ENCODE results near the gene SCYGR1. TPM values are rescaled to one million over a fixed set of nuclear protein-coding genes. Genes with fewer than 3 reads are reported as not detected.

The SCYGR1 gene
- polyA plus RNA-seq, 1 donor (not counting 4 experiments of a cell fraction or from before 2014, with no cell fraction given): not detected

DNA sequence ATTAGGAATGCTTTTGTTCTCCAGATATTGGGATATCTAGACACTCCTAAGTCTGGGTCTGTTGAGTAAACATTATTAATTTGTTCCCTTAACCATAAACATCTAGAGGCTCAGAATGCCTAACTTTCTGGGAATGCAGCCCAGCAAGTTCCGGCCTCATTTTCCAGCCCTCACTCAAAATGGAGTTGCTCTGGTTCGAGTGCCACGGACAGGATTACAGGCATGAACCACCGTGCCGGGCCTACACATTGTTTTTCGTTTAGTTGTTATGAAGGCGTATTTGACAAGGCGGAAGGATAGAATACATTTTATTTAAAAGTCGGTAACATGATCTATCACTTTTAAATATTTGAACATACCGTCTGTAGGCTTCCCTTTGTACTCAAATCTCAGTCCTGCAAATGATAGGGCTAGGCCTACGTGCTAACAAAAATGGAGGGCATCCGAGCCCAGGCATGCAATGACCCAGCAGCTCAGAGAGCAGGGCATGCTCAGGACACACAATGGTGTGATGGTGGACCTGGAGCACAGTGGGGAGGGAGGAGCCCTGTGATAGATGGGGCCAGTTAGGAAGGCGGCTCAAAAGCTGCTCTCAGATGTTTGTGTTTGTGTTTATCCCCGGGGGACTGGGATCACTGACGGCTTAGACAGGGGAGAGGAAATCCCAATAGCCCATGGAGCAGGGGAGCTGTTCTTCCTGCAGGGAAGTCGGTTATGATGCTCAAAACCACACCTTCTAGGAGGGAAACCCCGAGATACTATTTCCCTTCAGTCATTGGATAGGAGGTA lies 2.9 kb upstream of the SCYGR1 start:
- no peaks in the 10 kb centered on the region for H4K20me1 ChIP-seq (ENCODE audit: control insufficient read depth, extremely low read depth, insufficient read depth, low read length)
- no peaks in the 10 kb centered on the region for H3K36me3 ChIP-seq (ENCODE audit: control insufficient read depth in 2 of 2, extremely low read depth in 1 of 2, insufficient read depth in 2 of 2, low read length in 2 of 2)
- no peaks in the 10 kb centered on the region for H3K79me2 ChIP-seq (ENCODE audit: control insufficient read depth, insufficient read depth, low read length)
- H3K4me2 ChIP-seq (ENCODE audit: control insufficient read depth, extremely low read depth, insufficient read depth, low read depth, low read length): no peak overlapping the region
- peaks cover 11% of the 10 kb centered on the region for H3K4me1 ChIP-seq (ENCODE audit: control insufficient read depth, extremely low read depth, insufficient read depth, low read length)
- H3K9me3 ChIP-seq (ENCODE audit: control insufficient read depth, low read depth, low read length): no peaks in the 10 kb centered on the region
- no peak overlapping the region for H3K9ac ChIP-seq (ENCODE audit: control insufficient read depth, extremely low read depth, insufficient read depth, low read length)
- DNase-seq (ENCODE audit: low read depth, low spot score): no peak
- FAIRE-seq: no peak
- no peak overlapping the region for H3K4me3 ChIP-seq (ENCODE audit: control insufficient read depth in 2 of 3, extremely low read depth in 1 of 3, insufficient read depth in 2 of 3, low read depth in 1 of 3, low read length in 3 of 3)
- H2AFZ ChIP-seq (ENCODE audit: control insufficient read depth, low read length): no peak overlapping the region
- no peak for TF ChIP-seq EZH2 (IDR thresholded peaks at IDR 0.05; ENCODE audit: low read length)
- TF ChIP-seq CTCF (optimal IDR thresholded peaks at IDR 0.05 in 1 of 3, IDR thresholded peaks at IDR 0.05 in 1 of 3, conservative IDR thresholded peaks at IDR 0.05 in 1 of 3; ENCODE audit: extremely low read depth in 1 of 3, insufficient read depth in 2 of 3, low read length in 3 of 3): no peak
- no peak overlapping the region for H3K27ac ChIP-seq (ENCODE audit: control insufficient read depth, insufficient read depth, low read length)
- dilution Hi-C loops (cut with MboI; ENCODE audit: extremely low pct_ligation_motif_present, low sequenced_read_pairs): no loop called here
- H3K9me1 ChIP-seq (ENCODE audit: control insufficient read depth, extremely low read depth, insufficient read depth, low read length): no peaks in the 10 kb centered on the region
- H3K27me3 ChIP-seq (ENCODE audit: control insufficient read depth, extremely low read depth, insufficient read depth, low read length): no peaks in the 10 kb centered on the region

DNA sequence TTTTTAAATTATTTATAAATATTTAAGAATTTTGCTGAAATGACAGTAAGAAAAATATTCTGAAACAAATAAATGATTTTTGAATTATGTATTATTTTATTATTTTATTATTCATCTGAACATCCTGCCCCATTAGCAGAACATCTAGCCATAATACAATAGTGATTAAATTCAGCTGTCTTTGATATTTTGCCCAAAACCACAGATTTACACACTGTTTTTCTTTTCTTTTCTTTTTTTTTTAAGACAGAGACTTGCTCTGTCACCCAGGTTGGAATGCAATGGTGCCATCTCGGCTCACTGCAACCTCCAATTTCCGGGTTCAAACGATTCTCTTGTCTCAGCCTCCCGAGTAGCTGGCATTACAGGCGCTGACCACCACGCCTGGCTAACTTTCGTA lies 1.9 kb upstream of the SCYGR1 start:
- H3K9ac ChIP-seq (ENCODE audit: control insufficient read depth, extremely low read depth, insufficient read depth, low read length): no peak overlapping the region
- no peaks in the 10 kb centered on the region for H3K36me3 ChIP-seq (ENCODE audit: control insufficient read depth in 2 of 2, extremely low read depth in 1 of 2, insufficient read depth in 2 of 2, low read length in 2 of 2)
- H2AFZ ChIP-seq (ENCODE audit: control insufficient read depth, low read length): no peak overlapping the region
- no peak overlapping the region for H3K4me2 ChIP-seq (ENCODE audit: control insufficient read depth, extremely low read depth, insufficient read depth, low read depth, low read length)
- peaks cover 4% of the 10 kb centered on the region for H3K4me1 ChIP-seq (ENCODE audit: control insufficient read depth, extremely low read depth, insufficient read depth, low read length)
- H3K27me3 ChIP-seq (ENCODE audit: control insufficient read depth, extremely low read depth, insufficient read depth, low read length): no peaks in the 10 kb centered on the region
- FAIRE-seq (no peak), DNase-seq (ENCODE audit: low read depth, low spot score) (no peak)
- no peak overlapping the region for H3K27ac ChIP-seq (ENCODE audit: control insufficient read depth, insufficient read depth, low read length)
- TF ChIP-seq EZH2 (IDR thresholded peaks at IDR 0.05; ENCODE audit: low read length): no peak
- no peak for TF ChIP-seq CTCF (optimal IDR thresholded peaks at IDR 0.05 in 1 of 3, IDR thresholded peaks at IDR 0.05 in 1 of 3, conservative IDR thresholded peaks at IDR 0.05 in 1 of 3; ENCODE audit: extremely low read depth in 1 of 3, insufficient read depth in 2 of 3, low read length in 3 of 3)
- dilution Hi-C loops (cut with MboI; ENCODE audit: extremely low pct_ligation_motif_present, low sequenced_read_pairs): no loop called here
- no peaks in the 10 kb centered on the region for H3K9me1 ChIP-seq (ENCODE audit: control insufficient read depth, extremely low read depth, insufficient read depth, low read length)
- H4K20me1 ChIP-seq (ENCODE audit: control insufficient read depth, extremely low read depth, insufficient read depth, low read length): no peaks in the 10 kb centered on the region
- no peaks in the 10 kb centered on the region for H3K9me3 ChIP-seq (ENCODE audit: control insufficient read depth, low read depth, low read length)
- no peaks in the 10 kb centered on the region for H3K79me2 ChIP-seq (ENCODE audit: control insufficient read depth, insufficient read depth, low read length)
- no peak overlapping the region for H3K4me3 ChIP-seq (ENCODE audit: control insufficient read depth in 2 of 3, extremely low read depth in 1 of 3, insufficient read depth in 2 of 3, low read depth in 1 of 3, low read length in 3 of 3)

Measured in keratinocyte (primary cell).